Motor neuron (in vitro differentiated cells): ENCODE data around the gene PCSK6. TPM values are rescaled to one million over a fixed set of nuclear protein-coding genes. Genes with fewer than 3 reads are reported as not detected.

Experiments
- ATAC-seq, 8 experiments: fragments of 200-7000 bp; cut with Tn5 transposase; replicated peaks in 6 of 8; 2 replicates each; pipeline ENCODE4 v1.8.0; 2021; ENCODE audit warnings: mild to moderate bottlenecking in 8 of 8, moderate library complexity in 8 of 8
- H3K27ac ChIP-seq, 2 donors: fragments of 250-450 bp; sonication (Bioruptor Pico); 2 replicates each; pipeline ENCODE4 v1.9.0; 2021; ENCODE audit warnings: antibody characterized with exemption in 2 of 2, mild to moderate bottlenecking in 2 of 2, moderate library complexity in 1 of 2
- H3K4me1 ChIP-seq, 2 donors: fragments of 250-450 bp; sonication (Bioruptor Pico); replicated peaks in 1 of 2; 2 replicates each; pipeline ENCODE4 v1.6.1; 2021; ENCODE audit warnings: antibody characterized with exemption in 2 of 2, mild to moderate bottlenecking in 2 of 2, moderate library complexity in 1 of 2
- H3K4me3 ChIP-seq, 5 donors: fragments of 250-450 bp; sonication (Bioruptor Pico); 2 replicates each; pipeline ENCODE4 v1.9.0; 2021; ENCODE audit warnings: antibody characterized with exemption in 5 of 5, mild to moderate bottlenecking in 5 of 5, moderate library complexity in 4 of 5
- WGBS, 10 experiments: fragments of 450-650 bp; shearing (Covaris generic); methylation state at CpG; one replicate each; pipeline ENCODE4 v1.0.0; 2022; 5-methylcytosine and 5-hydroxymethylcytosine counted together
- in situ Hi-C, 9 experiments: fragments of 400-800 bp; cut with MboI; loops; one replicate each; pipeline ENCODE4 v1.15.0; 2021; ENCODE audit warnings: low sequenced_read_pairs in 9 of 9, low pct_unique_long_range_greater_than_20kb in 2 of 9; ENCODE audit not compliant: unreplicated experiment in 9 of 9
- total RNA-seq, 8 experiments: library from RNA; unstranded; fragments of 300-600 nt; gene quantifications; 2 replicates each; pipeline versions ENCODE4 v1.2.3 to v1.2.4, GENCODE V29; 2022

PCSK6 gene
- total RNA-seq, 8 experiments from 2014 or later, result 1.5 to 9.9 (median 3.7) TPM

GRCh38 chr15:101501703-101502373 is 12.3 kb upstream of the PCSK6 start:
- H3K4me1 ChIP-seq, result no peaks in the 10 kb centered on the region
- in situ Hi-C loops, result no loop called here
- 13 to 100% (median 62%) methylated on average over 2 to 10 of the region's 23 CpGs; no CpG with 5 or more reads in 2 of the 10 experiments for WGBS, 10 experiments
- peak; percentile 35 to 98 (median 71) for ATAC-seq
- H3K27ac ChIP-seq, result no peak overlapping the region
- H3K4me3 ChIP-seq, result no peak overlapping the region

DNA sequence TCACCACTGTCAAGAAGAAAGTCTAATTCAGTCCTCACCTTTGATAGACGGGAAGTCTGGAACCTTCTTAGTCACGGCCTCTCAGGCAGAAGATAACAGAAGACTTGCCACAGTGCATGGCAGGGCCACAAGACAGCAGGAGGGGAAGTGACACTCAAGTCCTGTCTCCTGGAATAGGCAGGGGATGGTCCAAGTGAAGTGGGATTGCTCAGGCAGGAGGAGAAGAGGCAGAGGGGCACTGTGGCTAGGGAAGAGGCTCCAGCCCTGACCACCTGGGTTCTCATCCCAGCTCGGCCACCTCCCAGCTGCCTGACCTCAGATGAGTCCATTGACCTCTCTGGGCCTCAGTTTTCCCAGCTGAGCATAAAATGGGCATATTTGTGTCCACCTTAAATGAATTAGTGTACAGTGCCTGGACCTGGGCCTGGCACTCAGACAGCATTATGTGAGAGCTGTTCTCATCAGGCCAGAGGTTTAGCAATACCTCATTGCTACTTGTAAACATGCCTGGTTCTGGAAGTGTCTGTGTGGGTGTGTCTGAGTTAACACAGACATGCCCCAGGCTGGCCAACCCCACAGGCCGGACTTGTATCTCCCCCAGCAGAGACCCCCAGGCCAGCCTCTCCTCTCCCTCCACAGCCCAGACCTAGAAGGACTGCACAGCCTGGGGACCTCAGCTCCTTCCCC is 11.5 kb upstream of the PCSK6 start:
- WGBS, 10 experiments, result 0 to 80% (median 40%) methylated on average over 1 to 3 of the region's 4 CpGs; no CpG with 5 or more reads in 2 of the 10 experiments
- no peak overlapping the region for H3K27ac ChIP-seq
- in situ Hi-C loops, result no loop called here
- H3K4me3 ChIP-seq, result no peak overlapping the region
- peak in 2 of 8 experiments; percentile 56 to 65 for ATAC-seq
- H3K4me1 ChIP-seq, result no peaks in the 10 kb centered on the region

GRCh38 chr15:101499863-101500713 is 10.6 kb upstream of the PCSK6 start:
- no peak for ATAC-seq
- H3K27ac ChIP-seq, result no peak overlapping the region
- H3K4me3 ChIP-seq, result no peak overlapping the region
- in situ Hi-C loops, result loop anchor here in 1 of 9 experiments (25.0 kb wide), 1 partner anchor 188 kb away; no protein-coding TSS in a partner anchor
- H3K4me1 ChIP-seq, result no peaks in the 10 kb centered on the region
- WGBS, 10 experiments, result 34 to 100% (median 77%) methylated on average over 1 to 11 of the region's 11 CpGs; no CpG with 5 or more reads in 2 of the 10 experiments

- in situ Hi-C loops, result loop anchor here in 1 of 9 experiments (25.0 kb wide), 1 partner anchor 187 kb away; no protein-coding TSS in a partner anchor
- 17 to 88% (median 68%) methylated on average over 1 to 8 of the region's 14 CpGs; no CpG with 5 or more reads in 2 of the 10 experiments for WGBS, 10 experiments
- Histone ChIP-seq H3K27ac (no peak overlapping the region), H3K4me3 (no peak overlapping the region), H3K4me1 (no peaks in the 10 kb centered on the region)
- ATAC-seq, result no peak
These were observed 9.4 kb upstream of the PCSK6 start for GRCh38 chr15:101498717-101499480.

DNA sequence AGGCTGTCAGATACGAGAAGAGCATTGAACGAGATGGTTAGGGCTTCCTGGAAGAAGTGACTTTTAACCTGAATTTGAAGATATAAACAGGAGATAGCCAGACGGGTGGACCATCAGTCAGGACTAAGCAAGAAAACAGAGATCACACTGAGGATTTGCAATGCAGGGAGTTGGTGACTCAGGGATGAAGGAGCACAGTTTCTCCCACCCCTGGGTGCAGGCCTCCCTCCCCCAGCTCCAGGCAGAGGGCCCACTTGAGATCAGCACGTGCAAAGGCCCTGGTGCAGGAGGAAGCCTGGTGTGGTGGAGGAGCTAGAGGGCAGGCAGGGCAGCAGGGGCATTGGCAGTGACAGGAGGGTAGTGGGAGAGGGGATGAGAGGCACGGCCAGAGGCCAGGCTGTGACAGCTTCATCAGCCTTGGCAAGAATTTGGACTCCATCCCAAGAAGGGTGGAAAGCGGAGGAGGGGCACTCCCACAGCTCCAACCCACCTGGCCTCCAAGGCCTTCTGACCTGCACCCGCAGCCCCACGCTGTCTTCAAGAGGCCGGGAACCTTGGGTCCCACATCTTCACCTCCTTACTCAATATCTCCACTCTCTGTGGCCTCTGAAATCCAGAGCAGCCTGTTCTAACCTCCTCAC is 8.7 kb upstream of the PCSK6 start:
- Histone ChIP-seq H3K4me3 (no peak overlapping the region), H3K4me1 (no peaks in the 10 kb centered on the region), H3K27ac (no peak overlapping the region)
- in situ Hi-C loops, result loop anchor here in 1 of 9 experiments (25.0 kb wide), 1 partner anchor 186 kb away; no protein-coding TSS in a partner anchor
- WGBS, 10 experiments, result 19 to 86% (median 63%) methylated on average over 1 to 4 of the region's 9 CpGs; no CpG with 5 or more reads in 3 of the 10 experiments
- no peak for ATAC-seq

DNA sequence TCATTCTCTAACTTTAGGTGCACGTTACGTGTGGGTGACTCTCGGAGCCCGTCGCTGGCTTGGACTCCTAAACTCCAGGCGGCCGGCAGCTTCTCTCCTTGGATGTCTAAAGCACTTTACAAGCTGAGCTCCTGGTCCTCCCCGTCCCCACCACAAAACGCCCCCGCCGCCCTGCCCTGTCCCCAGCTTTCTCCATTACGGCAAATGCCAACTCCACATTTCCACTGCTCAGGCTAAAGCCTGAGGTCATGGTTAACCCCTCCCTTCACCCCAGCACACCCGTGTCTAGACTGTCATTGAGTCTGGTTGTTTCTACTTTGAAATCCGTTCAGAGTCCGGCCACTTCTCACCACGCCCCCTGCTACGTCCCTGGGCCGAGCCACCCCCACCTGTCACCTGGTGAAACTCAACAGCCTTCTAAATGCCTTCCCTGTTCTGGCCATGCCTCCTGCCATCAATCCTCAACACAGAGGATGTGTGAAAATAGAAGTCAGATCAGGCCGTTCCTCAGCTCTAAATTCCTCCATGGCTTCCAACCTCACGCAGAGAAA is 8.1 kb upstream of the PCSK6 start:
- no peaks in the 10 kb centered on the region for H3K4me1 ChIP-seq
- no peak overlapping the region for H3K27ac ChIP-seq
- no peak overlapping the region for H3K4me3 ChIP-seq
- 20 to 100% (median 89%) methylated on average over 1 to 5 of the region's 20 CpGs; no CpG with 5 or more reads in 5 of the 10 experiments for WGBS, 10 experiments
- no peak for ATAC-seq
- in situ Hi-C loops, result loop anchor here in 1 of 9 experiments (25.0 kb wide), 1 partner anchor 185 kb away; no protein-coding TSS in a partner anchor

GRCh38 chr15:101497017-101497416 is 7.5 kb upstream of the PCSK6 start:
- no peak for ATAC-seq
- Histone ChIP-seq H3K4me1 (no peaks in the 10 kb centered on the region), H3K27ac (no peak overlapping the region), H3K4me3 (no peak overlapping the region)
- WGBS, 10 experiments, result 40 to 82% (median 70%) methylated on average over 1 to 6 of the region's 13 CpGs; no CpG with 5 or more reads in 3 of the 10 experiments
- in situ Hi-C loops, result loop anchor here in 1 of 9 experiments (25.0 kb wide), 1 partner anchor 185 kb away; no protein-coding TSS in a partner anchor

- no peak overlapping the region for H3K27ac ChIP-seq
- no peak overlapping the region for H3K4me3 ChIP-seq
- in situ Hi-C loops, result loop anchor here in 1 of 9 experiments (25.0 kb wide), 1 partner anchor 184 kb away; no protein-coding TSS in a partner anchor
- no peaks in the 10 kb centered on the region for H3K4me1 ChIP-seq
- peak in 3 of 8 experiments; percentile 47 to 90 (median 72) for ATAC-seq
- WGBS, 10 experiments, result 0 to 100% (median 60%) methylated on average over 1 to 9 of the region's 23 CpGs; no CpG with 5 or more reads in 3 of the 10 experiments
These were observed 6.9 kb upstream of the PCSK6 start for GRCh38 chr15:101496198-101496986.

- Histone ChIP-seq H3K4me1 (no peaks in the 10 kb centered on the region), H3K4me3 (no peak overlapping the region), H3K27ac (no peak overlapping the region)
- ATAC-seq, result no peak
- in situ Hi-C loops, result loop anchor here in 1 of 9 experiments (25.0 kb wide), 1 partner anchor 183 kb away; no protein-coding TSS in a partner anchor
- WGBS, 10 experiments, result 0 to 100% (median 80%) methylated on average over 1 to 12 of the region's 22 CpGs; no CpG with 5 or more reads in 3 of the 10 experiments
These were observed 6.1 kb upstream of the PCSK6 start for GRCh38 chr15:101495334-101496197.

- H3K27ac ChIP-seq, result no peak overlapping the region
These were observed 4.8 kb upstream of the PCSK6 start for GRCh38 chr15:101494251-101494796.

More at GRCh38 chr15:101494251-101494796, 4.8 kb upstream of the PCSK6 start:
- Histone ChIP-seq H3K4me1 (no peaks in the 10 kb centered on the region), H3K4me3 (no peak overlapping the region)
- ATAC-seq, result no peak
- in situ Hi-C loops, result loop anchor here in 1 of 9 experiments (25.0 kb wide), 1 partner anchor 182 kb away; no protein-coding TSS in a partner anchor
- WGBS, 10 experiments, result 31 to 60% (median 46%) methylated on average over 1 to 5 of the region's 10 CpGs; no CpG with 5 or more reads in 4 of the 10 experiments
